Peyer's patch (tissue), 4 donors: ENCODE results near the gene GARIN5A.

Source experiments
- CTCF ChIP-seq, 6 experiments: fragments of 450-650 bp in 4 of 6; fragments of 200-600 bp in 2 of 6; sonication (generic) in 1 of 6; IDR thresholded peaks; one replicate each; pipeline ENCODE4 v1.5.1; 2017 to 2019; ENCODE audit warnings: antibody characterized with exemption in 6 of 6, mild to moderate bottlenecking in 3 of 6, moderate library complexity in 1 of 6
- POLR2A ChIP-seq, 2 donors: fragments of 450-650 bp; IDR thresholded peaks; one replicate each; pipeline ENCODE4 v1.5.1; 2017; ENCODE audit warnings: antibody characterized with exemption in 2 of 2, mild to moderate bottlenecking in 2 of 2, moderate library complexity in 2 of 2

- TF ChIP-seq CTCF (IDR thresholded peaks at IDR 0.05) = no peak
- no peak for TF ChIP-seq POLR2A (IDR thresholded peaks at IDR 0.05)
Measured at GRCh38 chr19:50435627-50436026, 41.0 kb downstream of the GARIN5A start.
